WTC11 (cell line): ENCODE data around the gene COQ7. TPM values are rescaled to one million over a fixed set of nuclear protein-coding genes. Genes with fewer than 3 reads are reported as not detected.

ENCODE experiments used
- ATAC-seq: fragments of 200-7000 bp; cut with Tn5 transposase; 2 replicates; pipeline ENCODE4 v1.10.0; 2021; ENCODE audit warnings: mild to moderate bottlenecking, moderate library complexity
- CTCF ChIA-PET: fragments of 300-600 bp; sonication (Branson Sonifier 250); formaldehyde crosslinking; loops from one replicate; lab custom pipeline; 2021; ENCODE audit warnings: antibody characterized with exemption; lab: Charles Lee
- POLR2A ChIA-PET: fragments of 350-600 bp; sonication (Branson Sonifier 250); formaldehyde crosslinking; loops from one replicate; lab custom pipeline; 2021; ENCODE audit warnings: antibody characterized with exemption; lab: Charles Lee
- DNase-seq: peaks from one replicate; pipeline ENCODE4 v3.0.0; 2021; ENCODE audit warnings: low spot score
- H3K27ac Mint-ChIP-seq: 2 replicates; pipeline ENCODE4 v1.8.0; 2021; ENCODE audit warnings: mixed read lengths
- H3K27me3 Mint-ChIP-seq: 2 replicates; pipeline ENCODE4 v1.8.0; 2021; ENCODE audit warnings: low read depth, mild to moderate bottlenecking, moderate library complexity, mixed read lengths
- H3K36me3 Mint-ChIP-seq: 2 replicates; pipeline ENCODE4 v1.8.0; 2021; ENCODE audit warnings: mixed read lengths
- H3K4me1 Mint-ChIP-seq: 2 replicates; pipeline ENCODE4 v1.8.0; 2022; ENCODE audit warnings: mixed read lengths
- H3K4me3 Mint-ChIP-seq: 2 replicates; pipeline ENCODE4 v1.8.0; 2021; ENCODE audit warnings: mild to moderate bottlenecking, moderate library complexity, mixed read lengths
- H3K9me3 Mint-ChIP-seq: 2 replicates; pipeline ENCODE4 v1.8.0; 2021; ENCODE audit warnings: mixed read lengths
- CBFB ChIP-seq: sonication (generic); formaldehyde crosslinking; IDR thresholded peaks from 2 replicates; pipeline ENCODE4 v1.8.1; 2022; ENCODE audit warnings: mild to moderate bottlenecking, low read depth, missing genetic modification reagents
- ELF4 ChIP-seq: sonication (generic); formaldehyde crosslinking; IDR thresholded peaks from 2 replicates; pipeline ENCODE4 v1.8.1; 2022; ENCODE audit warnings: low read depth, mild to moderate bottlenecking, moderate library complexity, missing genetic modification reagents
- IRF2 ChIP-seq: sonication (generic); formaldehyde crosslinking; IDR thresholded peaks from 2 replicates; pipeline ENCODE4 v1.8.0; 2022; ENCODE audit warnings: low read depth, missing genetic modification reagents, borderline replicate concordance
- NR2C2 ChIP-seq: sonication (generic); formaldehyde crosslinking; IDR thresholded peaks from 2 replicates; pipeline ENCODE4 v1.8.0; 2022; ENCODE audit warnings: mild to moderate bottlenecking, missing genetic modification reagents
- OVOL2 ChIP-seq: fragments of 250-450 bp; sonication (Bioruptor Pico); IDR thresholded peaks from 2 replicates; pipeline ENCODE4 v1.9.0; 2021; ENCODE audit warnings: mild to moderate bottlenecking, borderline replicate concordance
- RORB ChIP-seq: fragments of 250-450 bp; sonication (Bioruptor Pico); IDR thresholded peaks from 2 replicates; pipeline ENCODE4 v1.9.0; 2021; ENCODE audit warnings: mild to moderate bottlenecking
- SMAD4 ChIP-seq: sonication (generic); formaldehyde crosslinking; IDR thresholded peaks from 2 replicates; pipeline ENCODE4 v1.8.0; 2022; ENCODE audit warnings: mild to moderate bottlenecking, missing genetic modification reagents
- TEAD4 ChIP-seq: sonication (generic); formaldehyde crosslinking; IDR thresholded peaks from 2 replicates; pipeline ENCODE4 v1.8.0; 2022; ENCODE audit warnings: mild to moderate bottlenecking, missing genetic modification reagents
- ZNF121 ChIP-seq: sonication (generic); formaldehyde crosslinking; IDR thresholded peaks from 2 replicates; pipeline ENCODE4 v1.8.0; 2023; ENCODE audit warnings: missing genetic modification reagents
- ZNF138 ChIP-seq: sonication (generic); formaldehyde crosslinking; conservative IDR thresholded peaks from 2 replicates; pipeline ENCODE4 v1.8.1; 2022; ENCODE audit warnings: mild to moderate bottlenecking, moderate library complexity, missing genetic modification reagents
- ZNF317 ChIP-seq: sonication (generic); formaldehyde crosslinking; IDR thresholded peaks from 2 replicates; pipeline ENCODE4 v1.8.1; 2023; ENCODE audit warnings: low read depth, mild to moderate bottlenecking, moderate library complexity, missing genetic modification reagents, borderline replicate concordance
- total RNA-seq: library from RNA; stranded (reverse); gene quantifications from 3 replicates; pipeline ENCODE4 v1.2.3, GENCODE V29; 2021
- TF ChIP-seq, protein P1 (sequence below): fragments of 250-450 bp; sonication (Bioruptor Pico); IDR thresholded peaks from 2 replicates; pipeline ENCODE4 v1.9.0; 2021; ENCODE audit warnings: mild to moderate bottlenecking, borderline replicate concordance
- TF ChIP-seq, protein P2 (sequence below): fragments of 250-450 bp; sonication (Bioruptor Pico); IDR thresholded peaks from 2 replicates; pipeline ENCODE4 v2.1.2; 2022; ENCODE audit warnings: mild to moderate bottlenecking, moderate library complexity
- TF ChIP-seq, protein P3 (sequence below): sonication (generic); formaldehyde crosslinking; IDR thresholded peaks from 2 replicates; pipeline ENCODE4 v1.8.1; 2023; ENCODE audit warnings: mild to moderate bottlenecking, missing genetic modification reagents
- TF ChIP-seq, protein P4 (sequence below): fragments of 250-450 bp; sonication (Bioruptor Pico); IDR thresholded peaks from 2 replicates; pipeline ENCODE4 v1.9.0; 2021; ENCODE audit warnings: mild to moderate bottlenecking
- TF ChIP-seq, protein P5 (sequence below): sonication (generic); formaldehyde crosslinking; IDR thresholded peaks from 2 replicates; pipeline ENCODE4 v1.8.0; 2022; ENCODE audit warnings: mild to moderate bottlenecking, missing genetic modification reagents
- TF ChIP-seq, protein P6 (sequence below): sonication (generic); formaldehyde crosslinking; IDR thresholded peaks from 2 replicates; pipeline ENCODE4 v1.8.0; 2023; ENCODE audit warnings: missing genetic modification reagents, mild to moderate bottlenecking, borderline replicate concordance
- TF ChIP-seq, protein P7 (sequence below): sonication (generic); formaldehyde crosslinking; IDR thresholded peaks from 2 replicates; pipeline ENCODE4 v1.8.0; 2022; ENCODE audit warnings: mild to moderate bottlenecking, missing genetic modification reagents

COQ7 gene
- total RNA-seq, 1 experiment from 2014 or later = 20.7 TPM

DNA sequence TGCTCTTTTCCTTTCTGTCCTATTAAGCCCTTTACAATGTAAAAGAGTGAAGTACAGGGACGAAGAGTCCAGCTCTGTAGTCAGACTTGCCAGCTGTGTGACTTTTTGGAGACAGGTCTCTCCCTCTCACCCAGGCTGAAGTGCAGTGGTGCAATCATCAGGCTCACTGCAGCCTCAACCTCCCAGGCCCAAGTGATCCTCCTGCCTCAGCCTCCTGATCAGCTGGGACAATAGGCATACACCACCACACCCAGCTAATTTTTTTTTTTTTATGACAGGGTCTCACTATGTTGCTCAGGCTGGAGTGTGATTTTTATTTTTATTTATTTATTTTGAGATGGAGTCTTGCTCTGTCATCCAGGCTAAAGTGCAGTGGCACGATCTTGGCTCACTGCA, 39.2 kb downstream of the COQ7 start (continued):
- TF ChIP-seq, protein P1, sequence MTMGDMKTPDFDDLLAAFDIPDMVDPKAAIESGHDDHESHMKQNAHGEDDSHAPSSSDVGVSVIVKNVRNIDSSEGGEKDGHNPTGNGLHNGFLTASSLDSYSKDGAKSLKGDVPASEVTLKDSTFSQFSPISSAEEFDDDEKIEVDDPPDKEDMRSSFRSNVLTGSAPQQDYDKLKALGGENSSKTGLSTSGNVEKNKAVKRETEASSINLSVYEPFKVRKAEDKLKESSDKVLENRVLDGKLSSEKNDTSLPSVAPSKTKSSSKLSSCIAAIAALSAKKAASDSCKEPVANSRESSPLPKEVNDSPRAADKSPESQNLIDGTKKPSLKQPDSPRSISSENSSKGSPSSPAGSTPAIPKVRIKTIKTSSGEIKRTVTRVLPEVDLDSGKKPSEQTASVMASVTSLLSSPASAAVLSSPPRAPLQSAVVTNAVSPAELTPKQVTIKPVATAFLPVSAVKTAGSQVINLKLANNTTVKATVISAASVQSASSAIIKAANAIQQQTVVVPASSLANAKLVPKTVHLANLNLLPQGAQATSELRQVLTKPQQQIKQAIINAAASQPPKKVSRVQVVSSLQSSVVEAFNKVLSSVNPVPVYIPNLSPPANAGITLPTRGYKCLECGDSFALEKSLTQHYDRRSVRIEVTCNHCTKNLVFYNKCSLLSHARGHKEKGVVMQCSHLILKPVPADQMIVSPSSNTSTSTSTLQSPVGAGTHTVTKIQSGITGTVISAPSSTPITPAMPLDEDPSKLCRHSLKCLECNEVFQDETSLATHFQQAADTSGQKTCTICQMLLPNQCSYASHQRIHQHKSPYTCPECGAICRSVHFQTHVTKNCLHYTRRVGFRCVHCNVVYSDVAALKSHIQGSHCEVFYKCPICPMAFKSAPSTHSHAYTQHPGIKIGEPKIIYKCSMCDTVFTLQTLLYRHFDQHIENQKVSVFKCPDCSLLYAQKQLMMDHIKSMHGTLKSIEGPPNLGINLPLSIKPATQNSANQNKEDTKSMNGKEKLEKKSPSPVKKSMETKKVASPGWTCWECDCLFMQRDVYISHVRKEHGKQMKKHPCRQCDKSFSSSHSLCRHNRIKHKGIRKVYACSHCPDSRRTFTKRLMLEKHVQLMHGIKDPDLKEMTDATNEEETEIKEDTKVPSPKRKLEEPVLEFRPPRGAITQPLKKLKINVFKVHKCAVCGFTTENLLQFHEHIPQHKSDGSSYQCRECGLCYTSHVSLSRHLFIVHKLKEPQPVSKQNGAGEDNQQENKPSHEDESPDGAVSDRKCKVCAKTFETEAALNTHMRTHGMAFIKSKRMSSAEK = no peak
- TF ChIP-seq OVOL2 (CRISPR knock-in tag) (no peak), ZNF317 (CRISPR knock-in tag) (no peak)
- TF ChIP-seq, protein P2, sequence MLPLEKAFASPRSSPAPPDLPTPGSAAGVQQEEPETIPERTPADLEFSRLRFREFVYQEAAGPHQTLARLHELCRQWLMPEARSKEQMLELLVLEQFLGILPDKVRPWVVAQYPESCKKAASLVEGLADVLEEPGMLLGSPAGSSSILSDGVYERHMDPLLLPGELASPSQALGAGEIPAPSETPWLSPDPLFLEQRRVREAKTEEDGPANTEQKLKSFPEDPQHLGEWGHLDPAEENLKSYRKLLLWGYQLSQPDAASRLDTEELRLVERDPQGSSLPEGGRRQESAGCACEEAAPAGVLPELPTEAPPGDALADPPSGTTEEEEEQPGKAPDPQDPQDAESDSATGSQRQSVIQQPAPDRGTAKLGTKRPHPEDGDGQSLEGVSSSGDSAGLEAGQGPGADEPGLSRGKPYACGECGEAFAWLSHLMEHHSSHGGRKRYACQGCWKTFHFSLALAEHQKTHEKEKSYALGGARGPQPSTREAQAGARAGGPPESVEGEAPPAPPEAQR (CRISPR knock-in tag) = no peak
- TF ChIP-seq, protein P3, sequence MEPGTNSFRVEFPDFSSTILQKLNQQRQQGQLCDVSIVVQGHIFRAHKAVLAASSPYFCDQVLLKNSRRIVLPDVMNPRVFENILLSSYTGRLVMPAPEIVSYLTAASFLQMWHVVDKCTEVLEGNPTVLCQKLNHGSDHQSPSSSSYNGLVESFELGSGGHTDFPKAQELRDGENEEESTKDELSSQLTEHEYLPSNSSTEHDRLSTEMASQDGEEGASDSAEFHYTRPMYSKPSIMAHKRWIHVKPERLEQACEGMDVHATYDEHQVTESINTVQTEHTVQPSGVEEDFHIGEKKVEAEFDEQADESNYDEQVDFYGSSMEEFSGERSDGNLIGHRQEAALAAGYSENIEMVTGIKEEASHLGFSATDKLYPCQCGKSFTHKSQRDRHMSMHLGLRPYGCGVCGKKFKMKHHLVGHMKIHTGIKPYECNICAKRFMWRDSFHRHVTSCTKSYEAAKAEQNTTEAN (CRISPR knock-in tag) = no peak

DNA sequence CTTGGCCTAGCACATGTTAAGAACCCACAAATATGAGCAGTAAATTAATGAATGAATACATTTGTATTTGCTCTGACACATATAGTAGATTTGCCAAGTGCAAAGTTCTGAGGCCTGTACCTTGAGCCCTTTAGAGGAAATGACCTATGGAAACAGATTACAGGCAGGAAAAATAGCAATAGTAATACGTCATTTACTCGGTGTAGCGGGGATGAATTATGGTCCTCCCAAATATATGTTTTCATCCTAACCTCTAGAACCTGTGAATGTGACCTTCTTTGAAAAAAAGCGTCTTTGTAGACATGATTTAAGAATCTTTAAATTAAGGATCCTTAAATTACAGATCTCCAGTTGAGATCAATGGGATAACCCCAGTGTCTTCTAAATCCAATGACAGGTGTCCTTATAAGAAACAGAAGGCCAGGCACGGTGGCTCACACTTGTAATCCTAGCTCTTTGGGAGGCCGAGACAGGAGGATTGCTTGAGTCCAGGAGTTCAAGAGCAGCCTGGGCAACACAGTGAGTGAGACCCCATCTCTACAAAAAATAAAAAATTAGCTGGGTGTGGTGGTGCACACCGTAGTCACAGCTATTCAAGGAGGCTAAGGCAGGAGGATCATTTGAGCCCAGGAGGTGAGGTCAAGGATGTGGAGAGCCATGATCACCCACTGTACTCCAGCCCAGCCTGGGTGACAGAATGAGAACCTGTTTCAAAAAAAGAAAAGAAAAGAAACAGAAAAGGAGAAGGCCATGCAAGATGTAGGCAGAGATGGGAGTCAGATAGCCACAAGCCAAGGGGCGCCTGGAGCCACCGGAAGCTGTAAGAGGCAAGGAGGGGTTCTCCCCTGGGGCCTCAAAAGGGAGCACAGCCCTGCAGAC, 41.2 kb downstream of the COQ7 start:
- Mint-ChIP-seq H3K27me3 (peaks cover 17% of the 10 kb centered on the region), H3K36me3 (no peaks in the 10 kb centered on the region), H3K9me3 (no peaks in the 10 kb centered on the region), H3K27ac (no peak overlapping the region), H3K4me3 (no peak overlapping the region), H3K4me1 (peaks cover 11% of the 10 kb centered on the region)
- ChIA-PET POLR2A (no interaction called here), CTCF (no interaction called here)
- no peak for DNase-seq
- no peak for TF ChIP-seq CBFB
- TF ChIP-seq TEAD4 (CRISPR knock-in tag) = no peak
- TF ChIP-seq, protein P4, sequence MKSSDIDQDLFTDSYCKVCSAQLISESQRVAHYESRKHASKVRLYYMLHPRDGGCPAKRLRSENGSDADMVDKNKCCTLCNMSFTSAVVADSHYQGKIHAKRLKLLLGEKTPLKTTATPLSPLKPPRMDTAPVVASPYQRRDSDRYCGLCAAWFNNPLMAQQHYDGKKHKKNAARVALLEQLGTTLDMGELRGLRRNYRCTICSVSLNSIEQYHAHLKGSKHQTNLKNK (CRISPR knock-in tag) = no peak
- no peak for TF ChIP-seq ZNF138
- no peak for TF ChIP-seq RORB (CRISPR knock-in tag)
- TF ChIP-seq ELF4 (CRISPR knock-in tag) = no peak
- no peak for TF ChIP-seq NR2C2 (CRISPR knock-in tag)
- TF ChIP-seq, protein P5, sequence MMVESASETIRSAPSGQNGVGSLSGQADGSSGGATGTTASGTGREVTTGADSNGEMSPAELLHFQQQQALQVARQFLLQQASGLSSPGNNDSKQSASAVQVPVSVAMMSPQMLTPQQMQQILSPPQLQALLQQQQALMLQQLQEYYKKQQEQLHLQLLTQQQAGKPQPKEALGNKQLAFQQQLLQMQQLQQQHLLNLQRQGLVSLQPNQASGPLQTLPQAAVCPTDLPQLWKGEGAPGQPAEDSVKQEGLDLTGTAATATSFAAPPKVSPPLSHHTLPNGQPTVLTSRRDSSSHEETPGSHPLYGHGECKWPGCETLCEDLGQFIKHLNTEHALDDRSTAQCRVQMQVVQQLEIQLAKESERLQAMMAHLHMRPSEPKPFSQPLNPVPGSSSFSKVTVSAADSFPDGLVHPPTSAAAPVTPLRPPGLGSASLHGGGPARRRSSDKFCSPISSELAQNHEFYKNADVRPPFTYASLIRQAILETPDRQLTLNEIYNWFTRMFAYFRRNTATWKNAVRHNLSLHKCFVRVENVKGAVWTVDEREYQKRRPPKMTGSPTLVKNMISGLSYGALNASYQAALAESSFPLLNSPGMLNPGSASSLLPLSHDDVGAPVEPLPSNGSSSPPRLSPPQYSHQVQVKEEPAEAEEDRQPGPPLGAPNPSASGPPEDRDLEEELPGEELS (CRISPR knock-in tag) = no peak
- TF ChIP-seq, protein P6, sequence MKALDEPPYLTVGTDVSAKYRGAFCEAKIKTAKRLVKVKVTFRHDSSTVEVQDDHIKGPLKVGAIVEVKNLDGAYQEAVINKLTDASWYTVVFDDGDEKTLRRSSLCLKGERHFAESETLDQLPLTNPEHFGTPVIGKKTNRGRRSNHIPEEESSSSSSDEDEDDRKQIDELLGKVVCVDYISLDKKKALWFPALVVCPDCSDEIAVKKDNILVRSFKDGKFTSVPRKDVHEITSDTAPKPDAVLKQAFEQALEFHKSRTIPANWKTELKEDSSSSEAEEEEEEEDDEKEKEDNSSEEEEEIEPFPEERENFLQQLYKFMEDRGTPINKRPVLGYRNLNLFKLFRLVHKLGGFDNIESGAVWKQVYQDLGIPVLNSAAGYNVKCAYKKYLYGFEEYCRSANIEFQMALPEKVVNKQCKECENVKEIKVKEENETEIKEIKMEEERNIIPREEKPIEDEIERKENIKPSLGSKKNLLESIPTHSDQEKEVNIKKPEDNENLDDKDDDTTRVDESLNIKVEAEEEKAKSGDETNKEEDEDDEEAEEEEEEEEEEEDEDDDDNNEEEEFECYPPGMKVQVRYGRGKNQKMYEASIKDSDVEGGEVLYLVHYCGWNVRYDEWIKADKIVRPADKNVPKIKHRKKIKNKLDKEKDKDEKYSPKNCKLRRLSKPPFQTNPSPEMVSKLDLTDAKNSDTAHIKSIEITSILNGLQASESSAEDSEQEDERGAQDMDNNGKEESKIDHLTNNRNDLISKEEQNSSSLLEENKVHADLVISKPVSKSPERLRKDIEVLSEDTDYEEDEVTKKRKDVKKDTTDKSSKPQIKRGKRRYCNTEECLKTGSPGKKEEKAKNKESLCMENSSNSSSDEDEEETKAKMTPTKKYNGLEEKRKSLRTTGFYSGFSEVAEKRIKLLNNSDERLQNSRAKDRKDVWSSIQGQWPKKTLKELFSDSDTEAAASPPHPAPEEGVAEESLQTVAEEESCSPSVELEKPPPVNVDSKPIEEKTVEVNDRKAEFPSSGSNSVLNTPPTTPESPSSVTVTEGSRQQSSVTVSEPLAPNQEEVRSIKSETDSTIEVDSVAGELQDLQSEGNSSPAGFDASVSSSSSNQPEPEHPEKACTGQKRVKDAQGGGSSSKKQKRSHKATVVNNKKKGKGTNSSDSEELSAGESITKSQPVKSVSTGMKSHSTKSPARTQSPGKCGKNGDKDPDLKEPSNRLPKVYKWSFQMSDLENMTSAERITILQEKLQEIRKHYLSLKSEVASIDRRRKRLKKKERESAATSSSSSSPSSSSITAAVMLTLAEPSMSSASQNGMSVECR = no peak
- TF ChIP-seq, protein P7, sequence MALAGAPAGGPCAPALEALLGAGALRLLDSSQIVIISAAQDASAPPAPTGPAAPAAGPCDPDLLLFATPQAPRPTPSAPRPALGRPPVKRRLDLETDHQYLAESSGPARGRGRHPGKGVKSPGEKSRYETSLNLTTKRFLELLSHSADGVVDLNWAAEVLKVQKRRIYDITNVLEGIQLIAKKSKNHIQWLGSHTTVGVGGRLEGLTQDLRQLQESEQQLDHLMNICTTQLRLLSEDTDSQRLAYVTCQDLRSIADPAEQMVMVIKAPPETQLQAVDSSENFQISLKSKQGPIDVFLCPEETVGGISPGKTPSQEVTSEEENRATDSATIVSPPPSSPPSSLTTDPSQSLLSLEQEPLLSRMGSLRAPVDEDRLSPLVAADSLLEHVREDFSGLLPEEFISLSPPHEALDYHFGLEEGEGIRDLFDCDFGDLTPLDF = no peak
- no peak for TF ChIP-seq IRF2
- no peak for TF ChIP-seq ZNF121 (CRISPR knock-in tag)
- no peak for TF ChIP-seq SMAD4 (CRISPR knock-in tag)
- TF ChIP-seq OVOL2 (CRISPR knock-in tag) = no peak
- ATAC-seq = no peak
